ENCODE results near the gene KCP.

KCP gene

GRCh38 chr7:128859232-128860157, 51.0 kb downstream of the KCP start:
- Histone ChIP-seq H3K9me3 (replicated peaks; ENCODE audit: insufficient read depth, low read length) (no peaks in the 10 kb centered on the region), H3K9me2 (replicated peaks; ENCODE audit: insufficient read depth, low read length) (no peaks in the 10 kb centered on the region), H3K4me1 (ENCODE audit: low read length) (peaks cover 30% of the 10 kb centered on the region), H3K4me2 (ENCODE audit: low read depth, low read length) (peak overlapping the region; percentile 33; the same call in 1 of the 2 replicates), H3K27me3 (replicated peaks; ENCODE audit: insufficient read depth, low read length) (peaks cover 14% of the 10 kb centered on the region), H3K27ac (ENCODE audit: low read length) (peak overlapping the region; percentile 34; the same call in 1 of the 2 replicates), H3F3A (ENCODE audit: insufficient read depth, low read length) (0 out of 2 replicates have a peak, but pooled peaks cover 7% of the 10 kb centered on the region), H3K4me3 (ENCODE audit: low read length) (no peak overlapping the region), H4K20me1 (ENCODE audit: insufficient read depth, low read length) (no peaks in the 10 kb centered on the region), H3K79me2 (ENCODE audit: low read length) (peaks cover 18% of the 10 kb centered on the region), H3K36me3 (replicated peaks; ENCODE audit: insufficient read depth, low read length) (no peaks in the 10 kb centered on the region), H2AFZ (ENCODE audit: low read length) (peak overlapping the region; percentile 92), H3K9ac (ENCODE audit: low read length) (no peak overlapping the region; the same call in 1 of the 2 replicates)
- TF ChIP-seq EZH2 (optimal IDR thresholded peaks at IDR 0.05; ENCODE audit: low read depth, low read length) (no peak), EZH2phosphoT487 (IDR thresholded peaks at IDR 0.05; ENCODE audit: low read length) (no peak)
- TF ChIP-seq, protein P1, sequence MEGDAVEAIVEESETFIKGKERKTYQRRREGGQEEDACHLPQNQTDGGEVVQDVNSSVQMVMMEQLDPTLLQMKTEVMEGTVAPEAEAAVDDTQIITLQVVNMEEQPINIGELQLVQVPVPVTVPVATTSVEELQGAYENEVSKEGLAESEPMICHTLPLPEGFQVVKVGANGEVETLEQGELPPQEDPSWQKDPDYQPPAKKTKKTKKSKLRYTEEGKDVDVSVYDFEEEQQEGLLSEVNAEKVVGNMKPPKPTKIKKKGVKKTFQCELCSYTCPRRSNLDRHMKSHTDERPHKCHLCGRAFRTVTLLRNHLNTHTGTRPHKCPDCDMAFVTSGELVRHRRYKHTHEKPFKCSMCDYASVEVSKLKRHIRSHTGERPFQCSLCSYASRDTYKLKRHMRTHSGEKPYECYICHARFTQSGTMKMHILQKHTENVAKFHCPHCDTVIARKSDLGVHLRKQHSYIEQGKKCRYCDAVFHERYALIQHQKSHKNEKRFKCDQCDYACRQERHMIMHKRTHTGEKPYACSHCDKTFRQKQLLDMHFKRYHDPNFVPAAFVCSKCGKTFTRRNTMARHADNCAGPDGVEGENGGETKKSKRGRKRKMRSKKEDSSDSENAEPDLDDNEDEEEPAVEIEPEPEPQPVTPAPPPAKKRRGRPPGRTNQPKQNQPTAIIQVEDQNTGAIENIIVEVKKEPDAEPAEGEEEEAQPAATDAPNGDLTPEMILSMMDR (IDR thresholded peaks at IDR 0.05; ENCODE audit: low read length): no peak
- peak; percentile 33 for DNase-seq

GRCh38 chr7:128858380-128859231, 51.9 kb downstream of the KCP start:
- no peak for DNase-seq
- no peaks in the 10 kb centered on the region for H4K20me1 ChIP-seq (ENCODE audit: insufficient read depth, low read length)
- no peak overlapping the region for H3K4me2 ChIP-seq (ENCODE audit: low read depth, low read length)
- 0 out of 2 replicates have a peak, but pooled peaks cover 4% of the 10 kb centered on the region for H3F3A ChIP-seq (ENCODE audit: insufficient read depth, low read length)
- H3K27ac ChIP-seq (ENCODE audit: low read length): no peak overlapping the region
- H3K9ac ChIP-seq (ENCODE audit: low read length): no peak overlapping the region
- H3K4me1 ChIP-seq (ENCODE audit: low read length): peaks cover 26% of the 10 kb centered on the region
- no peak overlapping the region for H3K4me3 ChIP-seq (ENCODE audit: low read length)
- peaks cover 23% of the 10 kb centered on the region for H3K27me3 ChIP-seq (replicated peaks; ENCODE audit: insufficient read depth, low read length)
- H3K9me2 ChIP-seq (replicated peaks; ENCODE audit: insufficient read depth, low read length): no peaks in the 10 kb centered on the region
- TF ChIP-seq EZH2 (optimal IDR thresholded peaks at IDR 0.05; ENCODE audit: low read depth, low read length): no peak
- no peak for TF ChIP-seq EZH2phosphoT487 (IDR thresholded peaks at IDR 0.05; ENCODE audit: low read length)
- peak overlapping the region; percentile 92; the same call in 1 of the 2 replicates for H2AFZ ChIP-seq (ENCODE audit: low read length)
- no peaks in the 10 kb centered on the region for H3K9me3 ChIP-seq (replicated peaks; ENCODE audit: insufficient read depth, low read length)
- H3K36me3 ChIP-seq (replicated peaks; ENCODE audit: insufficient read depth, low read length): no peaks in the 10 kb centered on the region
- peaks cover 9% of the 10 kb centered on the region for H3K79me2 ChIP-seq (ENCODE audit: low read length)

- no peak overlapping the region for H3K9ac ChIP-seq (ENCODE audit: low read length)
- TF ChIP-seq EZH2 (optimal IDR thresholded peaks at IDR 0.05; ENCODE audit: low read depth, low read length): no peak
- TF ChIP-seq, protein P1 (IDR thresholded peaks at IDR 0.05; ENCODE audit: low read length): no peak
- TF ChIP-seq EZH2phosphoT487 (IDR thresholded peaks at IDR 0.05; ENCODE audit: low read length): no peak
- H3K4me1 ChIP-seq (ENCODE audit: low read length): peaks cover 21% of the 10 kb centered on the region
- H3K27me3 ChIP-seq (replicated peaks; ENCODE audit: insufficient read depth, low read length): peaks cover 44% of the 10 kb centered on the region
- no peak overlapping the region for H3K4me2 ChIP-seq (ENCODE audit: low read depth, low read length)
- no peak overlapping the region for H2AFZ ChIP-seq (ENCODE audit: low read length)
- H3K79me2 ChIP-seq (ENCODE audit: low read length): no peaks in the 10 kb centered on the region
- 0 out of 2 replicates have a peak, but pooled peaks cover 4% of the 10 kb centered on the region for H3F3A ChIP-seq (ENCODE audit: insufficient read depth, low read length)
- no peaks in the 10 kb centered on the region for H3K36me3 ChIP-seq (replicated peaks; ENCODE audit: insufficient read depth, low read length)
- H4K20me1 ChIP-seq (ENCODE audit: insufficient read depth, low read length): no peaks in the 10 kb centered on the region
- no peaks in the 10 kb centered on the region for H3K9me2 ChIP-seq (replicated peaks; ENCODE audit: insufficient read depth, low read length)
- H3K27ac ChIP-seq (ENCODE audit: low read length): no peak overlapping the region
- no peaks in the 10 kb centered on the region for H3K9me3 ChIP-seq (replicated peaks; ENCODE audit: insufficient read depth, low read length)
- DNase-seq: no peak
- H3K4me3 ChIP-seq (ENCODE audit: low read length): no peak overlapping the region
Measured at GRCh38 chr7:128856001-128856718, 54.3 kb downstream of the KCP start.

Measured in MM.1S (cell line).